HG03039 (cell line): ENCODE measurements around the gene SOD2.
"Not testable (repeated sequence)": the region's sequence is repeated elsewhere in the genome, so short reads cannot be mapped to it uniquely, and the experiment has no call there.

Source experiments
- ATAC-seq: cut with Tn5 transposase; IDR thresholded peaks from one replicate; pipeline ENCODE4 v1.9.1; 2021; ENCODE audit warnings: mild to moderate bottlenecking, moderate library complexity; ENCODE audit not compliant: unreplicated experiment

Gene SOD2

GRCh38 chr6:159716247-159717096 is 23.4 kb upstream of the SOD2 start:
- ATAC-seq = no peak

DNA sequence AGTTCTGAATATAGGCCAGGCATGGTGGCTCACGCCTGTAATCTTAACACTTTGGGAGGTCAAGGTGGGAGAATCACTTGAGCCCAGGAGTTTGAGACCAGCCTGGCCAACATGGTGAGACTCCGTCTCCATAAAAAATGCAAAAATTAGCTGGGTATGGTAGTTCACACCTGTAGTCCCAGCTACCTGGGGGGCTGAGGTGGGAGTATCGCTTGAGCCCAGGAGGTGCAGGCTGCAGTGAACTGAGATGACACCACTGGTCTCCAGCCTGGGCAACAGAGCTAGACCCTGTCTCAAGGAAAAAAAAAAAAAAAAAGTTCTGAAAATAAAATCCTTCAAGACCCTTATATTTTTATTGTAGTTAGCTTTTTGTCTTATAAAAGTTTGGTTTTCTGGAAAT is 22.6 kb upstream of the SOD2 start:
- no peak for ATAC-seq

- no peak for ATAC-seq
Measured at GRCh38 chr6:159715166-159715565, 22.1 kb upstream of the SOD2 start.

- ATAC-seq = no peak
Measured at GRCh38 chr6:159714404-159714803, 21.4 kb upstream of the SOD2 start.

DNA sequence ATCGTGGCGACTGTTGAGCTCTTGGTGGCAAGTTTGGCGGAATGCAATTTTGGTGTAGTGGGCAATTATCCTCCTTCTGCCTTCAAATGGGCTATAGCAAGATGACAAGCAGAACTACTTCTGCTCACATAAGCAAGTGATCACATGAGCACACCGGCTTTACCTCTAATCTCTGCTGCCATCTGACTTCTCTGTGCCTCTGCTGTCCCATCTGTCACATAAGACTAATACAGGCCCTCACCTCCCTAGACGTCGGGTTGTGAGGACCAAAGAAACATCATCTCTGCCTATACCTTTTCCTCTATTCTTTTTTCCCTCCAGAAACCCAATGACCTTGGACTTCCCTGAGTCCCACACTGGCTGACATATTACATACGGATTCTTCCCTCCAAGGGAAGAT is 20.9 kb upstream of the SOD2 start:
- ATAC-seq = no peak

- not testable (repeated sequence) for ATAC-seq
Measured at GRCh38 chr6:159712389-159712788, 19.3 kb upstream of the SOD2 start.

DNA sequence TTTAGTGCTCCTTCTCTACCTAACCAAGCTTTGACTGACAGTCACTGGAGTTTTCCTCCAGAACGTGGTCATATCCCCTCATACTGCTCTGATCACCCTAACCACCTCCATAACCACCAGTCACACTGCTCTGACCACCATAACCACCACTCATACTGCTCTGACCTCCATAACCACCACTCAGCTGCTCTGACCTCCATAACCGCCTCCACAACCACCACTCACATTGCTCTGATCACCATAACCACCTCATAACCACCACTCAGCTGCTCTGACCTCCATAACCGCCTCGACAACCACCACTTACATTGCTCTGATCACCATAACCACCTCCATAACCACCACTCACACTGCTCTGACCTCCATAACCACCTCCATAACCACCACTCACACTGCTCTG is 17.6 kb upstream of the SOD2 start:
- not testable (repeated sequence) for ATAC-seq

DNA sequence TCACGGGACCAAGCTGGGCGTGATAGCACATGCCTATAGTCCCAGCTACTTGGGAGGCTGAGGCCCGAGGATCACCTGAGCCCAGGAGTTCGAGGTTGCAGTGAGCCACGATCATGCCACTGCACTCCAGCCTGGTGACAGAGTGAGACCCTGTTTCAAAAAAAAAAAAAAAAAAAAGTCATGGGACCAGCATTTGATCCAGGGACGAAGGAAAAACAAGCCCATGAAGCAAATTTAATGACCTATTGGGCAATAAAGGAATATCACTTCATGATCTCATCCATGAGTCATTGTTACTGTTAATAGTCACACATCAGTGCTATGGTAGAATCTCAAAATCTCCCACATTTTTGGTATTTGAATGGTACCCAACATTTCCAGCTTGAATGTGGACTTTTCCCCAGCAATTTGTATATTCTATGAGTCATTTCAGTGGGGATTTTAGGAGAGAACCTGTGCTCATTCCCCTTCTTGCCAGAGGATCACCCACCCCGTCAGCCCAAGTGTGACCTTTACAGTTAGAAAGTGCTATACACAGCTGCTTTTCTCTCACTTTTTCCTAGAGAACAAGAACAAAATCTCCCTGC is 8.5 kb upstream of the SOD2 start:
- no peak for ATAC-seq

GRCh38 chr6:159700970-159701369 is 7.9 kb upstream of the SOD2 start:
- ATAC-seq = no peak

GRCh38 chr6:159695984-159696383 is 2.9 kb upstream of the SOD2 start:
- ATAC-seq = no peak

GRCh38 chr6:159693894-159694545 is 979 bp upstream of the SOD2 start:
- ATAC-seq = peak; percentile 1

- peak; percentile 33 for ATAC-seq
Measured at GRCh38 chr6:159692303-159693127, 526 bp downstream of the SOD2 start.

DNA sequence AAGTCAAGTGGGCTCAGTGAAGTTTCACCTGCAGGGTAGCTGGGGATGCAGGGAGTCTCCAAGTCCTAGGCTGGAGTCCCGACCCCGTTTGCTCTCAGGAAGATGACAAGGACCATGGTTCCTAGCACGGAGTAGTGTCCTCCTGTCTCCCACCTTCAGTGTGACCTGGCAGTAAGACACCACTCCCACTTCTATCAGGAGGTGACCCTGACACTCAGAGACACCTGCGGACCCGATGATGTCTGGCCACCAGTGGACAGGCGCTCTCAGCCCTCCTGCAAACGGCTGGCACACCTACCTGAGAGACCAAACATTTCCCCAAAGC is 1.1 kb downstream of the SOD2 start:
- no peak for ATAC-seq

GRCh38 chr6:159691133-159691962 is 1.7 kb downstream of the SOD2 start:
- ATAC-seq = no peak

- not testable (repeated sequence) for ATAC-seq
Measured at GRCh38 chr6:159690135-159690534, 2.9 kb downstream of the SOD2 start.

- ATAC-seq = no peak
Measured at GRCh38 chr6:159689001-159689400, 4.0 kb downstream of the SOD2 start.

GRCh38 chr6:159688266-159688905 is 4.7 kb downstream of the SOD2 start:
- no peak for ATAC-seq

DNA sequence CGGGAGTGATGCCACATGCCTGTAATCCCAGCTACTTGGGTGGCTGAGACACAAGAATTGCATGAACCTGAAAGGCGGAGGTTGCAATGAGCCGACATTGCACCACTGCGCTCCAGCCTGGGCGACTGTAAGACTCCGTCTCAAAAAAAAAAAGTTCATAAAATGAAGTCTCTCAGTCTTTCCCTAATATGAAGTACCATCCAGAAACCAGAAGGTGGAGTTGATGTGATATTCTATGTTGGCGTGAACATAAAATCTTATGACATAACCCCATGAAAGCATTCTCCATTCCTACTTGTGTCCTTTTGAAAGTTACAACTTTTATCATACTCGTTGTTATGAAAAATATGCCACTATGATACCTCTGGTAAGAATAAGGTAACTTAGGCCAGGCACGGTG is 5.7 kb downstream of the SOD2 start:
- ATAC-seq = no peak

- no peak for ATAC-seq
Measured at GRCh38 chr6:159686703-159687102, 6.3 kb downstream of the SOD2 start.

DNA sequence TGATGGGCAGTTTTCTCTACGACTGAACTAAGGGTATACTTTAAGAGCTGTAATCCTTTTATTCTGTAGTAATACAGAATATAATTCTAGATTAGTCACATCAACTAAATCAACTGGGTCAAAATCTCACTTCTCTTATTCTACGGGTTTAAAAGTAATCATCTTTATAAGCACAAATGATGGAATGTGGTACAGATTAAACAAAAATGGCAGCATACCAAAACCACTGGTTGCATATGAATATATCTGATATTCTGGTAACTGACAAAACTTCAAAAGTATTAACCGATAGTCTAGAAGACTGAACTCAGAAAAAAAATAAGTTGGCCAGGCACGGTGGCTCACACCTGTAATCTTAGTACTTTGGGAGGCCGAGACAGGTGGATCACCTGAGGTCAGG is 7.0 kb downstream of the SOD2 start:
- ATAC-seq = no peak
